IPS-18c (cell line): ENCODE data around the gene GALNT10.

ENCODE experiments used
- H3K4me3 ChIP-seq: 2 replicates; pipeline ENCODE4 v1.7.0; 2013; ENCODE audit warnings: low read depth, mild to moderate bottlenecking, low read length, moderate library complexity; ENCODE audit not compliant: insufficient read depth
- H3K9me3 ChIP-seq: one replicate; pipeline ENCODE4 v1.6.1; 2013; ENCODE audit warnings: mild to moderate bottlenecking, low read length, moderate library complexity; ENCODE audit not compliant: control insufficient read depth, insufficient read depth

GALNT10 gene

GRCh38 chr5:154288145-154288544, 97.6 kb downstream of the GALNT10 start:
- H3K4me3 ChIP-seq = no peak overlapping the region

GRCh38 chr5:154291917-154292316, 101.4 kb downstream of the GALNT10 start:
- no peaks in the 10 kb centered on the region for H3K9me3 ChIP-seq
- H3K4me3 ChIP-seq = no peak overlapping the region

More at GRCh38 chr5:154288145-154288544, 97.6 kb downstream of the GALNT10 start:
- no peaks in the 10 kb centered on the region for H3K9me3 ChIP-seq

DNA sequence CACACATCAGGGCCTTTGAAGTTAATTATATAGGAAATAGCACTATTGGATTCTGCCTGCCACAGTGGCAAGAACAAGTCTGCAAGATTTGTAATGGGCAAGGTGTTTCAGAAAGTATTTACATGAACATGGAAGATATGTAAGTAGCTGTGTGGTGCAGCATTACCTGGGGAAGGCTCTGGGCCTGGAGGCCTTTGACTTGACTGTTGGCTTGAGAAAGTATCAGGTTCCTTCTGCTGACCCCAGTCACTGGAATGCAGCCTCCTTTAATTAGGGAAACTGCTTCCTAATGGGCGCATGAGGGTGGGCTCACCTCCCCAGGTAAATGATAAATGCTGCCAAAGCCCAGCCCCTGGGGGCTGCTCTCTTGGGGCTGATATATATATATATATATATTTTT, 102.7 kb downstream of the GALNT10 start:
- Histone ChIP-seq H3K9me3 (no peaks in the 10 kb centered on the region), H3K4me3 (no peak overlapping the region)

GRCh38 chr5:154295551-154295950, 105.0 kb downstream of the GALNT10 start:
- Histone ChIP-seq H3K9me3 (no peaks in the 10 kb centered on the region), H3K4me3 (no peak overlapping the region)

GRCh38 chr5:154296525-154297159, 106.1 kb downstream of the GALNT10 start:
- Histone ChIP-seq H3K9me3 (no peaks in the 10 kb centered on the region), H3K4me3 (no peak overlapping the region)

DNA sequence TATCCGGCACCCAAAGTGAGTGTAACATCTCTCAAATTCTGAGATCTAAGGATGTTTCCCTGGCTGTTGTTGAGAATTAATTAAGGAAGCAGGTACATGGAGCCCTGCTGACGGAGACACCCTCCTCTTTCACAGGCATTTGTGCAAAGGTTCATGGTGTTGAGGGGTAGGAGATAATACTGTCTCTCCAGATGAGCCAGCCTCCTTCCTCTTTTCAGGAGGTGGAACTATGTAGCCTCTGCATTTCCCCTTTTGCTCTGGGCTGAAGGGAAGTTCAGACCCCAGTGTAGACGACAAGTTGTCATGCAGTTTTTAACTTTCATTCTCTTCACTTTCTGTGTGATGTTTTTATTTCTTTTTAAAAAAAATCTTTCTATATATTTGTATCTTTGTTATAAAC, 107.5 kb downstream of the GALNT10 start:
- Histone ChIP-seq H3K4me3 (no peak overlapping the region), H3K9me3 (no peaks in the 10 kb centered on the region)

- Histone ChIP-seq H3K4me3 (no peak overlapping the region), H3K9me3 (no peaks in the 10 kb centered on the region)
Observed at GRCh38 chr5:154300207-154300883, 109.8 kb downstream of the GALNT10 start.

DNA sequence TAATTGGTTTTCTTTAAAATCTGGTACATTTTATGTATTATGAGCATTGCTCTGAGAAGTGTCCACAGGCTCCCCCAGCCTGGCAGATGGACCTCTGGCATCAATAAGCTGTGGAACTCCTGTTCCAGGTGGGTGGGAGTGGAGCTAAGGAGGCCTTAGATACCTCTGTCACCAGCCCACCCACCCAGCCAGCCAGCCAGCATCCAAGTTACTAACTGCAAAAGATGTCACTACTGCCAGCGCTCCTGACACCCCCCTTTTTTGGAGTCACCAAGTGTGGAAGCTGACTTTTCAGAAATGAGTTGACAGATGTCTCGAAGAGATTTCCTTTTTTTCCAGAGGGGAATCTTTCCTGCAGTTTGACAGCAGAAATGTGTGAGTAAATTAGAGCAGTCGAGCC, 111.2 kb downstream of the GALNT10 start:
- H3K9me3 ChIP-seq = no peaks in the 10 kb centered on the region

GRCh38 chr5:154302161-154302560, 111.6 kb downstream of the GALNT10 start:
- Histone ChIP-seq H3K9me3 (no peaks in the 10 kb centered on the region), H3K4me3 (no peak overlapping the region)

More for the DNA sequence above, 111.2 kb downstream of the GALNT10 start:
- H3K4me3 ChIP-seq = no peak overlapping the region

GRCh38 chr5:154303133-154303532, 112.6 kb downstream of the GALNT10 start:
- no peak overlapping the region for H3K4me3 ChIP-seq
- no peaks in the 10 kb centered on the region for H3K9me3 ChIP-seq

DNA sequence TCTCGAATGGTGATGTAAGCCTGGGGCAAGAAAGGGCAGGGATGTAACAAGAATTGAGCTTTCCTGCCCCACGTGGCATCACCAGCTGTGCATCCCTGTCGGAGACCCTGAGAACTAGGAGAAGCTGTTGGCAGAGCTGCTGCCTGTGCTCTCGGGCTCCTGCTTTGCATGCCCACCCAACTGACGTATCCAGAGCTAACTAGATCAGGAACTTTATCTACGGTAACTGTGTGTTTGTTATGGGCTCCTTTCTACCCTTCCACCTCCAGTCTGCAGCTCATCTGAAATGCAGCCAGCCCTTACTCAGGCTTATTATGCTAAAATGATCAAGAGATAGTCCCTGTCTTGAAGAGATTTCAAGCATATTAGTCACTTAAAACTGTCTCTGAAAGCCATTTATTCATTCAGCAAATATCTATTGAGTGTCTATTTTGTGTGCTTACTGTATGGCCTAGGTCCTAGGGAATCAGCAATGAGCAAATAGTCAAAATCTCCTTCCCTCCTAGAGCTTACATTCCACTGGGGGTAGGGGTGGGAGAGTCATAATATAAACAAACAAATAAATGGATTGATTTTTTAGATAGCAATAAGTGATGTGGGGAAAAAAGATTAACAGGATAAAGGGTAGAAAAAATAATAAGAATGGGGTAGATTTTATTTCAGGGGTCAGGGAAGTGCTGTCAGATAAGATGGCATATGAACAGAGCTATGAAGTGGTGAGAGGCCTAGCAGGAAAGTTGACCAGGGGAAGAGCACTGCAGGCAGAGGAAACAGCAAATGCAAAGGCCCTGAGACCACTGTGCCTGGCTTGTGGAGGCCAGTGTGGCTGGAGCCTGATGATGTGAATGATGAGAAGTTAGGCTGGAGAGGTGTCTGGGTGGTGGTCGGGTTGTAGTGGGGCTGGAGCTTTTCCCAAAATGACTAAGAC, 118.2 kb downstream of the GALNT10 start:
- Histone ChIP-seq H3K9me3 (no peaks in the 10 kb centered on the region), H3K4me3 (no peak overlapping the region)

DNA sequence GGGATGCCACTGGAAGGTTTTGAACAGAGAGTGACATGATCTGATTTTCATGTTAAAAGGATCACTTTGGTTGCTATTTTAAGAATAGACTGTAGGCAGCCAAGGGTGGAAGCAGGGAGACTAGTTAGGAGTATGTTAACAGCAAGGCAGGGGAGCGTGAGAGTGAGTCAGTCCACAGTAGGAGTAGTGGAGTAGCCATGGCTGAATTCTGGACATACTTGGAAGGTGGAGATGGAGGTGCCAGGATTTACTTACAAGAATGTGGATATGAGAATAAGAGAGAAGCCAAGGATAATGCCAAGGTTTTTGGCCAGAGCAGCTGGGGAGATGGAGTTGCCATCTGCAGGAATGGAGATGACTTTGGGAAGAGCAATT, 118.8 kb downstream of the GALNT10 start:
- H3K9me3 ChIP-seq = no peaks in the 10 kb centered on the region
- H3K4me3 ChIP-seq = no peak overlapping the region

DNA sequence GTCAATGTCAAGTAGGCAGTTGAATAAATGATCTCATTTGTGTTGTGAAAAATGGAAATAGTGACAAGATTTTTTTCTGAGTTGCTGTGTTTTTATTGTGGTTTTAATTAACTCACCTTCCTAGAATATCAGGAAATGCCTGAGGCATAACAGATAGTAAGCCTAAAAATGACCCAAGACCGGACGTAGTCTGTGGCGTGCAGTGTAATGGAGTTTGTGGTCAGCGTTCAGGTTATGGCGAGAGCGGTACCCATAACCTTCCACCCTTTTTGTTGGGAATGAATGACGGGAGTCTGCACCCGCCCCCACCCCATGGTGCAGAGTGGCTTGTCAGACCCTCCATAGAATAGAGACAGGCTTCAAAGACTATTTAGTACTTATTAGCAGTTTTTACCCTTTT, 119.3 kb downstream of the GALNT10 start:
- H3K9me3 ChIP-seq = no peaks in the 10 kb centered on the region
- no peak overlapping the region for H3K4me3 ChIP-seq

GRCh38 chr5:154311362-154311761, 120.8 kb downstream of the GALNT10 start:
- H3K9me3 ChIP-seq = no peaks in the 10 kb centered on the region
- H3K4me3 ChIP-seq = no peak overlapping the region

DNA sequence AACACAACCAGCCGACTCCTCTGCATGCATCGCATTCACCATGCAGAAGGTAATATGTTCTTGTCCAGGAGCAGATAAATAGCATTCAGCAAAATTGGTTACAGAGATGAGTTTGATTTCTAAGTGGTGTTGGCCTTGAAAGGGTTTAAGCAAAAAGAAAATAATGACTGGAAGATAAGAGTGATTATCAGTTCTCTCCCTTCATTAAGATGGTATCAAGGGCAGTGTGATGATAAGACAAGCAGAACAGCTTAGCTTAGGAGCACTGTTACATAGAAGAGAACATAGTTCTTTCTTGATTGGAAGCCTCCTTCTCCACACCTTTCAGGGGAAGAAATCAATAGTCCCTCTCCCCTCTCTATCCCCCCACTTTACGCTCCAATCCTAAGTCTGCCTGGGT, 121.5 kb downstream of the GALNT10 start:
- Histone ChIP-seq H3K9me3 (no peaks in the 10 kb centered on the region), H3K4me3 (no peak overlapping the region)

DNA sequence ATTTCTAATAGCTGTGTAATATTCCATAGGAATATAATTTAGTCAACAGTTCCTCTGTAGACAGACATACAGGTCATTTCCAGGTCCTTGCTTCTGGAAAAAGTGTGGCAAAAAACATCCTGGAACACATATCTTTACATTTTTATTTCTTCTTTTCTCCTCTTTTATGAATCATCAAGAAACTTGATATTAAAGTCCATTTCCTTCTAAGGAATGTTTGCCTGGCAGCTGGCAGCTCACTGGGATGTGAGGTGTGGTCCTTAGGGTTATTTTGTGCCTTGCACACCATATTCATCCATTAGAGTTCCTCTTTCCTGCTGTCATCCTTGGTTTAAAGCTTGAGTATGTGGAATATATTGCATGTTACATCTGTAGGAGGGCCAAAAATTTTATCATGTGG, 122.0 kb downstream of the GALNT10 start:
- H3K9me3 ChIP-seq = no peaks in the 10 kb centered on the region
- H3K4me3 ChIP-seq = no peak overlapping the region

GRCh38 chr5:154313360-154314017, 123.0 kb downstream of the GALNT10 start:
- Histone ChIP-seq H3K4me3 (no peak overlapping the region), H3K9me3 (no peaks in the 10 kb centered on the region)
